Measurements from ENCODE around the gene CDKN2AIPNL. TPM values are rescaled to one million over a fixed set of nuclear protein-coding genes. Genes with fewer than 3 reads are reported as not detected.

The CDKN2AIPNL gene
- total and polyA plus RNA-seq, 2 of the 13 experiments (the other 11 are each of a cell fraction or from before 2014, with no cell fraction given) = 17.4 to 46.5 TPM

DNA sequence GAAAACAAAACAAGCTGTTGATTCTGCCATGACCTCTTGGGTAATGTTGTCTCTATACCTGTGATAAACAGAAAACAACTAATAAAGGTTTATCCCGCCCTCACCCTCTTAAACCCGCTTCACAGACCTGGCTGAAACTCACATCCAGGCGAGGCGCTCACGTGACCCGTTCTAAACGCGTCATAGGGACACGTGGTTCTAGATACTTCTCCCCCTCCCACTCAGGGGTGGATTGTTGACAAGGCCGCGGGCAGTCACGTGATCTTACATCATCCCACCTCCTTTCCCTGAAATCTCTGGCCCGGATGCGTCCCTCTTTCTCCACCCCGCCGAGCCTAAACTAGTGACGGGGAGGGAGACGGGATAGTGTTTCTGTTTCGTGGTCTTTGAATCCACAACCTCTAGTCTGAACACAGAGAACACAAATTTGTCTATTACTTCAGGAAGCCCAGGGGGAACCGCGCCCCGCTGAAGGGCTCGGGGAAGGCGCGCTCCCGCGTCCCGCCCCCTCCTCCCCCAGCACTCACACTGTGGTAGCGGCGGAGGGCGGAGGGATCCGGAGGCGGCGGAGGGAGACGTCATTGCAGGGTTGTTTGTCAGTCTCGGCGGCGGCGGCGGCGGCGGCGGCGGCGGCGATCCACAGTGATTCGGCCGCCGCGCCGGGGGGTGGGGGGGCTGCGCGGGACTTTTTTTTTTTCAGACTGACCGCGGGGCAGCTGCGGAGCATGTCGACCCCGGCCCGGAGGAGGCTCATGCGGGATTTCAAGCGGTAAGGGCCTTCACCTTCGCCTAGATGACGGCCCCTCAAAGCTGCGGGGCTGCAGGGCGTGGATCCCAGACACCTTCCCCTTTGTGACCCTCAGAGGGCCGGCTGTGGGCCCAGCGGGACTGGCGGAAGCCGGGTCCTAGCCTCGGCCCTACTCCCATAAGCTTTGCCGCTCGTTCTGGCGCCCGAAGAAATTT is 40.5 kb downstream of the CDKN2AIPNL start, which contains the start of gene UBE2B (continued):
- TF ChIP-seq FOSL2 (CRISPR knock-in tag; IDR thresholded peaks at IDR 0.05) (peak; percentile 71), GTF3A (CRISPR knock-in tag; conservative IDR thresholded peaks at IDR 0.05) (no peak), SRSF4 (IDR thresholded peaks at IDR 0.05; ENCODE audit: low read depth, low read length, poor library complexity, severe bottlenecking) (no peak), MEF2D (CRISPR knock-in tag; IDR thresholded peaks at IDR 0.05) (peak; percentile 80; the same call in 1 of the 2 replicates), PAWR (CRISPR knock-in tag; IDR thresholded peaks at IDR 0.05; ENCODE audit: borderline replicate concordance) (no peak), ZNF337 (CRISPR knock-in tag; IDR thresholded peaks at IDR 0.05; ENCODE audit: borderline replicate concordance, low read depth) (no peak), CCAR2 (optimal IDR thresholded peaks at IDR 0.05; ENCODE audit: low read depth, low read length) (peak; percentile 21), ZBTB21 (CRISPR knock-in tag; IDR thresholded peaks at IDR 0.05) (peak; percentile 46; the same call in 1 of the 2 replicates), DMAP1 (CRISPR knock-in tag; IDR thresholded peaks at IDR 0.05) (peak; percentile 80), HOXA5 (CRISPR knock-in tag; IDR thresholded peaks at IDR 0.05) (0 out of 2 replicates have a peak, but pooled peaks have one; percentile 42), RBAK (CRISPR knock-in tag; IDR thresholded peaks at IDR 0.05) (no peak), ZNF720 (CRISPR knock-in tag; IDR thresholded peaks at IDR 0.05) (no peak), POGK (CRISPR knock-in tag; conservative IDR thresholded peaks at IDR 0.05) (no peak; the same call in 1 of the 2 replicates), BCL6 (CRISPR knock-in tag; IDR thresholded peaks at IDR 0.05) (peak; percentile 38), ZNF784 (CRISPR knock-in tag; IDR thresholded peaks at IDR 0.05; ENCODE audit: borderline replicate concordance) (peak; percentile 19; the same call in 1 of the 2 replicates)
- TF ChIP-seq, protein P1, sequence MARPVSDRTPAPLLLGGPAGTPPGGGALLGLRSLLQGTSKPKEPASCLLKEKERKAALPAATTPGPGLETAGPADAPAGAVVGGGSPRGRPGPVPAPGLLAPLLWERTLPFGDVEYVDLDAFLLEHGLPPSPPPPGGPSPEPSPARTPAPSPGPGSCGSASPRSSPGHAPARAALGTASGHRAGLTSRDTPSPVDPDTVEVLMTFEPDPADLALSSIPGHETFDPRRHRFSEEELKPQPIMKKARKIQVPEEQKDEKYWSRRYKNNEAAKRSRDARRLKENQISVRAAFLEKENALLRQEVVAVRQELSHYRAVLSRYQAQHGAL (CRISPR knock-in tag; IDR thresholded peaks at IDR 0.05; ENCODE audit: not compliant biosample characterization) = no peak
- TF ChIP-seq, protein P2, sequence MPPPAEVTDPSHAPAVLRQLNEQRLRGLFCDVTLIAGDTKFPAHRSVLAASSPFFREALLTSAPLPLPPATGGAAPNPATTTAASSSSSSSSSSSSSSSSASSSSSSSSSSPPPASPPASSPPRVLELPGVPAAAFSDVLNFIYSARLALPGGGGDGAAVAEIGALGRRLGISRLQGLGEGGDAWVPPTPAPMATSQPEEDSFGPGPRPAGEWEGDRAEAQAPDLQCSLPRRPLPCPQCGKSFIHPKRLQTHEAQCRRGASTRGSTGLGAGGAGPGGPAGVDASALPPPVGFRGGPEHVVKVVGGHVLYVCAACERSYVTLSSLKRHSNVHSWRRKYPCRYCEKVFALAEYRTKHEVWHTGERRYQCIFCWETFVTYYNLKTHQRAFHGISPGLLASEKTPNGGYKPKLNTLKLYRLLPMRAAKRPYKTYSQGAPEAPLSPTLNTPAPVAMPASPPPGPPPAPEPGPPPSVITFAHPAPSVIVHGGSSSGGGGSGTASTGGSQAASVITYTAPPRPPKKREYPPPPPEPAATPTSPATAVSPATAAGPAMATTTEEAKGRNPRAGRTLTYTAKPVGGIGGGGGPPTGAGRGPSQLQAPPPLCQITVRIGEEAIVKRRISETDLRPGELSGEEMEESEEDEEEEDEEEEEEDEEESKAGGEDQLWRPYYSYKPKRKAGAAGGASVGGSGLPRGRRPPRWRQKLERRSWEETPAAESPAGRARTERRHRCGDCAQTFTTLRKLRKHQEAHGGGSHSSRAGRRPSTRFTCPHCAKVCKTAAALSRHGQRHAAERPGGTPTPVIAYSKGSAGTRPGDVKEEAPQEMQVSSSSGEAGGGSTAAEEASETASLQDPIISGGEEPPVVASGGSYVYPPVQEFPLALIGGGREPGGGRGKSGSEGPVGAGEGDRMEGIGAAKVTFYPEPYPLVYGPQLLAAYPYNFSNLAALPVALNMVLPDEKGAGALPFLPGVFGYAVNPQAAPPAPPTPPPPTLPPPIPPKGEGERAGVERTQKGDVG (CRISPR knock-in tag; IDR thresholded peaks at IDR 0.05; ENCODE audit: borderline replicate concordance) = 0 out of 2 replicates have a peak, but pooled peaks have one; percentile 3
- TF ChIP-seq, protein P3, sequence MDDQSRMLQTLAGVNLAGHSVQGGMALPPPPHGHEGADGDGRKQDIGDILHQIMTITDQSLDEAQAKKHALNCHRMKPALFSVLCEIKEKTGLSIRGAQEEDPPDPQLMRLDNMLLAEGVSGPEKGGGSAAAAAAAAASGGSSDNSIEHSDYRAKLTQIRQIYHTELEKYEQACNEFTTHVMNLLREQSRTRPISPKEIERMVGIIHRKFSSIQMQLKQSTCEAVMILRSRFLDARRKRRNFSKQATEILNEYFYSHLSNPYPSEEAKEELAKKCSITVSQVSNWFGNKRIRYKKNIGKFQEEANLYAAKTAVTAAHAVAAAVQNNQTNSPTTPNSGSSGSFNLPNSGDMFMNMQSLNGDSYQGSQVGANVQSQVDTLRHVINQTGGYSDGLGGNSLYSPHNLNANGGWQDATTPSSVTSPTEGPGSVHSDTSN (CRISPR knock-in tag; IDR thresholded peaks at IDR 0.05; ENCODE audit: borderline replicate concordance) = no peak
- TF ChIP-seq, protein P4, sequence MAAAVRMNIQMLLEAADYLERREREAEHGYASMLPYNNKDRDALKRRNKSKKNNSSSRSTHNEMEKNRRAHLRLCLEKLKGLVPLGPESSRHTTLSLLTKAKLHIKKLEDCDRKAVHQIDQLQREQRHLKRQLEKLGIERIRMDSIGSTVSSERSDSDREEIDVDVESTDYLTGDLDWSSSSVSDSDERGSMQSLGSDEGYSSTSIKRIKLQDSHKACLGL (CRISPR knock-in tag; IDR thresholded peaks at IDR 0.05) = 0 out of 2 replicates have a peak, but pooled peaks have one; percentile 12

All from HepG2 (cell line).